ENCODE results near the gene PTPRCAP. TPM values are rescaled to one million over a fixed set of nuclear protein-coding genes. Genes with fewer than 3 reads are reported as not detected.
"Not testable (repeated sequence)": the region's sequence is repeated elsewhere in the genome, so short reads cannot be mapped to it uniquely, and the experiment has no call there.

Gene PTPRCAP
- total RNA-seq, 2 donors from 2014 or later: 112 to 228 TPM

- Mint-ChIP-seq H3K27ac (peak overlapping the region; percentile 96), H3K4me1 (peaks cover 7% of the 10 kb centered on the region), H3K36me3 (ENCODE audit: low read depth) (peaks cover 59% of the 10 kb centered on the region), H3K4me3 (peak overlapping the region; percentile 92), H3K9me3 (no peaks in the 10 kb centered on the region), H3K27me3 (no peaks in the 10 kb centered on the region)
- ATAC-seq (replicated peaks): no peak
Observed at GRCh38 chr11:67429038-67429668, 8.3 kb downstream of the PTPRCAP start.

- Mint-ChIP-seq H3K4me1 (peaks cover 7% of the 10 kb centered on the region), H3K36me3 (ENCODE audit: low read depth) (peaks cover 53% of the 10 kb centered on the region), H3K4me3 (peak within 1 kb of the TSS; percentile 92), H3K27me3 (no peaks in the 10 kb centered on the region), H3K9me3 (no peaks in the 10 kb centered on the region), H3K27ac (peak within 1 kb of the TSS; percentile 96)
- ATAC-seq (replicated peaks): peak; percentile 85
Observed at GRCh38 chr11:67428052-67429001, 9.2 kb downstream of the PTPRCAP start, which contains the start of gene RPS6KB2. Gene RPS6KB2 (plus strand): TSS chr11:67428494. CDS start chr11:67428546, 52 bp downstream.

DNA sequence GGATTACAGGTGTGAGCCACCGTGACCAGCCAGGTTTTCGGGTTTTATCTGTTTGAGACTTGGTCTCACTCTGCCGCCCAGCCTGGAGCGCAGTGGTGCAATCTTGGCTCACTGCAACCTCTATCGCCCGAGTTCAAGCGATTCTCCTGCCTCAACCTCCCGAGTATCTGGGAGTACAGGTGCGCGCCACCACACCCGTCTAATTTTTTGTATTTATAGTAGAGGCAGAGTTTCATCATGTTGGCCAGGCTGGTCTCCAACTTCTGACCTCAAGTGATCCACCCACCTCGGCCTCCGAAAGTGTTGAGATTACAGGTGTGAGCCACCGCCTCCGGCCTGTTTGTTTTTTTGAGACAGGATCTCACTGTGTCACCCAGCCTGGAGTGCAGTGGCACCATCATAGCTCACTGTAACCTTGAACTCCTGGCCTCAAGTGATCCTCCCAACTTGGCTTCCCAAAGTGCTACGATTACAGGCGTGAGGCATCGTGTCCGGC lies 10.1 kb downstream of the PTPRCAP start:
- H3K4me1 Mint-ChIP-seq: peaks cover 12% of the 10 kb centered on the region
- peak; percentile 64 for ATAC-seq (replicated peaks)
- not testable (repeated sequence) for H3K27me3 Mint-ChIP-seq, H3K9me3 Mint-ChIP-seq
- peak overlapping the region; percentile 96 for H3K27ac Mint-ChIP-seq
- peaks cover 43% of the 10 kb centered on the region for H3K36me3 Mint-ChIP-seq (ENCODE audit: low read depth)
- peak overlapping the region; percentile 92 for H3K4me3 Mint-ChIP-seq

DNA sequence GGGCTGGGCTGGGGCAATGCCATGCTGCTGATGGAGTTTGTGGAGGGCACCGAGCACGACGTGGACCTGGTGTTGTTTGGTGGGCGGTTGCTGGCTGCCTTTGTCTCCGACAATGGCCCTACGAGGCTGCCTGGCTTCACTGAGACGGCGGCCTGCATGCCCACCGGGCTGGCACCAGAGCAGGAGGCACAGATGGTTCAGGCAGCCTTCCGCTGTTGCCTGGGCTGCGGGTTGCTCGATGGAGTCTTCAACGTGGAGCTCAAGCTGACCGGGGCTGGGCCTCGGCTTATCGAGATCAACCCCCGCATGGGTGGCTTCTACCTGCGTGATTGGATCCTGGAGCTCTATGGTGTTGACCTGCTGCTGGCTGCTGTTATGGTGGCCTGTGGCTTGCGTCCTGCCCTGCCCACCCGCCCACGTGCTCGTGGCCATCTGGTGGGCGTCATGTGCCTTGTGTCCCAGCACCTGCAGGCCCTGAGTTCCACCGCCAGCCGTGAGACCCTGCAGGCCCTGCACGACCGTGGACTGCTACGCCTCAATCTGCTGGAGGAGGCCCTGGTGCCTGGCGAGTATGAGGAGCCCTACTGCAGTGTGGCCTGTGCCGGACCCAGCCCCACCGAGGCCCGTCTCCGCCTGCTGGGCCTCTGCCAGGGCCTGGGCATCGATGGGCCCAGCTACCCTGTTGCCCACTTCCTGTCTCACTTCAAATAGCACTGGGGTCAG lies 13.4 kb downstream of the PTPRCAP start:
- Mint-ChIP-seq H3K4me1 (peaks cover 5% of the 10 kb centered on the region), H3K27ac (no peak overlapping the region), H3K27me3 (no peaks in the 10 kb centered on the region), H3K36me3 (ENCODE audit: low read depth) (peaks cover 16% of the 10 kb centered on the region), H3K4me3 (no peak overlapping the region), H3K9me3 (no peaks in the 10 kb centered on the region)
- no peak for ATAC-seq (replicated peaks)

DNA sequence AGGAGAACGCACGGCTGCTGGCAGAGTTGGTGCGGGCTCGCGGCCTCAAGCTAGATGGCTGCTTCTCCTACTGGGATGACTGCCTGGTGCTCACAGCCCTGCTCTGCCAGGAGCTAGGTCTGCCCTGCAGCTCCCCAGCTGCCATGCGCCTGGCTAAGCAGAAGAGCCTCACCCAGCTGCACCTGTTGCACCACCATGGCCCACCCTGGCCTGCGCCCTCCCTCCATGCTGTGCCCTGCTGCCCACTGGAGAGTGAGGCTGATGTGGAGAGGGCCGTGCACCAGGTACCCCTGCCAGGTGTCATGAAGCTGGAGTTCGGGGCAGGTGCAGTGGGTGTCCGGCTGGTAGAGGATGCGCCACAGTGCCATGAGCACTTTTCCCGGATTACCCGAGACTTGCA lies 14.0 kb downstream of the PTPRCAP start:
- no peak for ATAC-seq (replicated peaks)
- no peaks in the 10 kb centered on the region for H3K27me3 Mint-ChIP-seq
- H3K36me3 Mint-ChIP-seq (ENCODE audit: low read depth): peaks cover 11% of the 10 kb centered on the region
- H3K4me1 Mint-ChIP-seq: peaks cover 5% of the 10 kb centered on the region
- H3K9me3 Mint-ChIP-seq: no peaks in the 10 kb centered on the region
- H3K4me3 Mint-ChIP-seq: no peak overlapping the region
- no peak overlapping the region for H3K27ac Mint-ChIP-seq

DNA sequence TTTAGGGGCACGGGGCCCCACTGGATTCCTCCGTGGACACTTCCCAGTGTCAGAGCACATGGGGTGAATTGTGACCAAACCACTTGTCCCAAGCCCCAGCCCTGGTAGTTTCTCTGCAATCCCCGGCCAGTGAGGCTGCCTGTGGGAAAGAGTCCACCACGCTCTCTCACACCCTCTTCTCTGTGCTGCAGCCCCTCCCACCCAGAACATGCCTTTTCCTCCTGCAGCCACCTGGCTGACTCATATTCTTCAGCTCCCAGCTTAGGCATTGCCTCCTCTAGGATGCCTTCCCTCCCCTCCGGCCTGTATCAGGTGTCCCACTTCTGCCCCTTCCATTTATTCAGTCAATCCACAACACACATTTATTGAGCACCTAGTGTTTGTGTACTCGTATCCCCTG lies 14.6 kb downstream of the PTPRCAP start:
- H3K4me3 Mint-ChIP-seq: no peak overlapping the region
- no peak for ATAC-seq (replicated peaks)
- peaks cover 6% of the 10 kb centered on the region for H3K36me3 Mint-ChIP-seq (ENCODE audit: low read depth)
- no peaks in the 10 kb centered on the region for H3K9me3 Mint-ChIP-seq
- no peak overlapping the region for H3K27ac Mint-ChIP-seq
- H3K4me1 Mint-ChIP-seq: peaks cover 7% of the 10 kb centered on the region
- no peaks in the 10 kb centered on the region for H3K27me3 Mint-ChIP-seq

DNA sequence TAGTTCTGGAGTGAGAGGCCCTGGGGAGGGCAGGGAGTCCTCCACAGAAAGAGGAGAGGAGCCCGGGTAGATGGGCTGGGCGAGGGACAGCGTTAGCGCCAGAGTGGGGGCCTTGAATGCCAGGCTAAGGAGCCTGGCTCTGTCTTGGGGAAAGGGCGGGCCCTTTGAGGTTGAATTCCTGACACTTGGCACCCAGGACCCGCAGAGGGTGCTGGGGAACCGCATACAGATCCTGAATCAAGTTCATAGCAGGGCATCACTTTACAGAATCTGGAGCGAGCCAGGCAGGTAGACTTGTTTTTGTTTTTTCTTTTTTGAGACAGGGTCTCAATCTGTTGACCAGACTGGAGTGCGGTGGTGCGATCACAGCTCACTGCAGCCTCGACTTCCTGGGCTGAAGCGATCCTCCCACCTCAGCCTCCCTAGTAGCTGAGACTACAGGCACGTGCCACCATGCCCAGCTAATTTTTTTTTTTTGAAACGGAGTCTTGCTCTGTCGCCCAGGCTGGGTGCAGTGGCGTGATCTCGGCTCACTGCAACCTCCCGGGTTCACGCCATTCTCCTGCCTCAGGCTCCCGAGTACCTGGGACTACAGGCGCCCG lies 16.0 kb downstream of the PTPRCAP start:
- no peaks in the 10 kb centered on the region for H3K36me3 Mint-ChIP-seq (ENCODE audit: low read depth)
- H3K27me3 Mint-ChIP-seq: no peaks in the 10 kb centered on the region
- H3K4me1 Mint-ChIP-seq: peaks cover 15% of the 10 kb centered on the region
- no peak for ATAC-seq (replicated peaks)
- no peaks in the 10 kb centered on the region for H3K9me3 Mint-ChIP-seq
- H3K27ac Mint-ChIP-seq: no peak overlapping the region
- peak overlapping the region; percentile 64 for H3K4me3 Mint-ChIP-seq

- H3K27me3 Mint-ChIP-seq: no peaks in the 10 kb centered on the region
- ATAC-seq (replicated peaks): peak; percentile 95
- H3K9me3 Mint-ChIP-seq: no peaks in the 10 kb centered on the region
- H3K4me1 Mint-ChIP-seq: peaks cover 21% of the 10 kb centered on the region
- peak overlapping the region; percentile 70 for H3K4me3 Mint-ChIP-seq
- no peak overlapping the region for H3K27ac Mint-ChIP-seq
- no peaks in the 10 kb centered on the region for H3K36me3 Mint-ChIP-seq (ENCODE audit: low read depth)
Observed at GRCh38 chr11:67420646-67421429, 16.6 kb downstream of the PTPRCAP start.

DNA sequence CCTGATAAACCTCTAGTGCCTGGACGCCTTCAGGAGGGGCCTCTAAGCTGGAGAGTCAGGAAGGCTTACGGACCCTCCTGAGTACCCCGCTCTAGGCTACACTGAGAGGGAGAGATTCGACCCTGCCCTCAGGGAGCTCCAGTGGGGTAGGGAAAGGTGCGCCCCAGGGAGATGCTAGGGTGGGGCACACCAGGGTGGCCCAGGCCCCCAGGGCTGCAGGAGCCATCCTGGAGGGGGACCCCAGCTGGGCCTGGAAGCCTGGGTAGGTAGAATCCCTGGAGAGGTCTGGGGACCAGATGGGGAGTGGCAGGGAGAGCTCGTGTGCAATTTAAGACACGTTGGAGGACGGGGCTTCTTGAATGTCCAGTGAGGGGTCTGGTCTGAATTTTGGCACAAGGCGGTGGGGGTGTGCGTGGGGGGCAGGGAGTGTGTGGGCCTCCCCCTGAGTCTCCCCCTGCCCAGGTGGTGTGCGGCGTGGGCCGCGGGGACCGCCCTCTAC lies 17.3 kb downstream of the PTPRCAP start:
- Mint-ChIP-seq H3K27me3 (no peaks in the 10 kb centered on the region), H3K4me1 (peaks cover 21% of the 10 kb centered on the region), H3K27ac (peak overlapping the region; percentile 56), H3K9me3 (no peaks in the 10 kb centered on the region), H3K4me3 (peak overlapping the region; percentile 70), H3K36me3 (ENCODE audit: low read depth) (no peaks in the 10 kb centered on the region)
- ATAC-seq (replicated peaks): no peak

- Mint-ChIP-seq H3K27me3 (no peaks in the 10 kb centered on the region), H3K27ac (no peak overlapping the region), H3K36me3 (ENCODE audit: low read depth) (no peaks in the 10 kb centered on the region), H3K9me3 (no peaks in the 10 kb centered on the region), H3K4me3 (peak overlapping the region; percentile 70), H3K4me1 (peaks cover 21% of the 10 kb centered on the region)
- no peak for ATAC-seq (replicated peaks)
Observed at GRCh38 chr11:67419325-67420049, 18.0 kb downstream of the PTPRCAP start.

DNA sequence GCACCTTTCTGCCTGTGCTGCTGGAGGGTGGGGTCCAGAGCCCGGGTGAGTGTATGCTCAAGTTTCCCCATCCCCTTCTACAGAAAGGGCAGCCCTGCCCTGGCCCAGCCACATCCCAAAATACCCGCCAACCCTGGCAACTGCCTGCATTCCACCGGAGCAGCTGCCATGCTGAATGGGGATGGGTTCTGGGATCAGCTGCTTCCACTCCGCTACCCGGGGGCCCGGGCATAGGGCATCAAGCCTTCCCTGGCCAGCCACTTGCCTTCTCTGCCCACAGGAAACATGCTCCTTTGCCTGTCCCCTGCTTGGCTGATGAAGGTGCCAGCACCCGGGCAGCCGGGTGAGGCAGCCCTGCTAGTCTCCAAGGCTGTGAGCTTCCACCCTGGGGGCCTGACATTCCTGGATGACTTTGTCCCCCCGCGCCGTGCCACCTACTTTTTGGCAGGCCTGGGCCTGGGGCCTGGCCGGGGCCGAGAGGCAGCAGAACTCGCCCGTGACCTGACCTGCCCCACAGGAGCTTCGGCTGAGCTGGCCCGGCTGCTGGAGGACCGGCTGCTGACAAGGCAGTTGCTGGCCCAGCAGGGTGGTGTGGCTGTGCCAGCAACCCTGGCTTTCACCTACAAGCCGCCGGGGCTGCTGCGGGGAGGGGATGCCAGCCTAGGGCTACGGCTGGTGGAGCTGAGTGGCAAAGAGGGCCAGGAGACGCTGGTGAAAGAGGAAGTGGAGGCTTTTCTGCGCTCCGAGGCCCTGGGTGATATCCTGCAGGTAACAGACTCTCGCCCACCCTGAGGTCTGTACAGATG lies 18.8 kb downstream of the PTPRCAP start:
- Mint-ChIP-seq H3K4me1 (peaks cover 21% of the 10 kb centered on the region), H3K9me3 (no peaks in the 10 kb centered on the region), H3K4me3 (peak overlapping the region; percentile 70), H3K27ac (no peak overlapping the region), H3K36me3 (ENCODE audit: low read depth) (no peaks in the 10 kb centered on the region), H3K27me3 (no peaks in the 10 kb centered on the region)
- no peak for ATAC-seq (replicated peaks)

- Mint-ChIP-seq H3K4me1 (peaks cover 25% of the 10 kb centered on the region), H3K27me3 (no peaks in the 10 kb centered on the region), H3K9me3 (no peaks in the 10 kb centered on the region), H3K36me3 (ENCODE audit: low read depth) (no peaks in the 10 kb centered on the region), H3K27ac (no peak overlapping the region), H3K4me3 (peak overlapping the region; percentile 80)
- ATAC-seq (replicated peaks): no peak
Observed at GRCh38 chr11:67417425-67417824, 20.1 kb downstream of the PTPRCAP start.

Data from activated T-helper 17 cell treated with anti-CD3 and anti-CD28 coated beads, Interleukin-2, amount 50 U/mL, for 72 hours (primary cell).